OCI-LY3 (cell line): ENCODE data around the gene COLEC11.

Source experiments
- H2AFZ ChIP-seq: fragments of 200-600, 300-600 bp; shearing (Covaris generic); 2 replicates; pipeline ENCODE4 v1.6.0; 2014; ENCODE audit warnings: antibody characterized with exemption, low read depth, low read length
- H3K27ac ChIP-seq: fragments of 200-600, 300-600 bp; sonication (generic); 2 replicates; pipeline ENCODE4 v1.5.1; 2014; ENCODE audit warnings: mild to moderate bottlenecking, low read length, moderate library complexity, mixed read lengths
- H3K27me3 ChIP-seq: fragments of 200-600, 300-600 bp; sonication (generic); 2 replicates; pipeline ENCODE4 v1.6.1; 2014; ENCODE audit warnings: low read depth, low read length, mixed read lengths
- H3K36me3 ChIP-seq: fragments of 200-600, 300-600 bp; sonication (generic); replicated peaks from 2 replicates; pipeline ENCODE3; 2014; ENCODE audit warnings: low read depth, low read length, mixed read lengths
- H3K4me1 ChIP-seq: fragments of 300-600, 200-600 bp; sonication (generic); 2 replicates; pipeline ENCODE4 v1.6.1; 2014; ENCODE audit warnings: low read length, mixed read lengths
- H3K4me2 ChIP-seq: fragments of 200-600, 300-600 bp; sonication (generic); 2 replicates; pipeline ENCODE4 v1.6.1; 2014; ENCODE audit warnings: low read length, mixed read lengths
- H3K4me3 ChIP-seq: fragments of 300-600, 200-600 bp; sonication (generic); 2 replicates; pipeline ENCODE4 v1.5.1; 2014; ENCODE audit warnings: antibody characterized with exemption, mild to moderate bottlenecking, low read length, moderate library complexity
- H3K79me2 ChIP-seq: fragments of 300-600, 200-600 bp; shearing (Covaris generic); 2 replicates; pipeline ENCODE4 v1.6.1; 2014; ENCODE audit warnings: mild to moderate bottlenecking, low read length, mixed read lengths
- H3K9ac ChIP-seq: fragments of 300-600, 200-600 bp; shearing (Covaris generic); 2 replicates; pipeline ENCODE4 v1.6.0; 2014; ENCODE audit warnings: mild to moderate bottlenecking, low read length, moderate library complexity
- H3K9me3 ChIP-seq: fragments of 200-600, 300-600 bp; shearing (Covaris generic); 2 replicates; pipeline ENCODE4 v1.6.1; 2014; ENCODE audit warnings: low read length, mixed read lengths; ENCODE audit not compliant: insufficient read depth
- H4K20me1 ChIP-seq: fragments of 200-600, 300-600 bp; sonication (generic); 2 replicates; pipeline ENCODE4 v1.6.1; 2016; ENCODE audit warnings: low read length, mixed read lengths; ENCODE audit not compliant: insufficient read depth
- CTCF ChIP-seq: fragments of 200-600, 300-600 bp; sonication (generic); IDR thresholded peaks from 2 replicates; pipeline ENCODE4 v1.5.1; 2014; ENCODE audit warnings: antibody characterized with exemption, low read length, low read depth
- EZH2phosphoT487 ChIP-seq: fragments of 200-600 bp; shearing (Covaris generic); IDR thresholded peaks from 2 replicates; pipeline ENCODE4 v1.6.1; 2018; ENCODE audit warnings: antibody characterized with exemption, mixed run types, low read depth

COLEC11 gene

GRCh38 chr2:3675687-3676086 lies 80.8 kb downstream of the COLEC11 start:
- TF ChIP-seq CTCF (no peak), EZH2phosphoT487 (no peak)

GRCh38 chr2:3677436-3677835 lies 82.5 kb downstream of the COLEC11 start:
- Histone ChIP-seq H3K9me3 (no peaks in the 10 kb centered on the region), H3K36me3 (no peaks in the 10 kb centered on the region), H2AFZ (no peak overlapping the region), H3K4me2 (no peak overlapping the region), H3K4me3 (no peak overlapping the region), H4K20me1 (no peaks in the 10 kb centered on the region), H3K79me2 (no peaks in the 10 kb centered on the region), H3K9ac (no peak overlapping the region), H3K27ac (no peak overlapping the region), H3K27me3 (no peaks in the 10 kb centered on the region), H3K4me1 (peaks cover 6% of the 10 kb centered on the region)
- TF ChIP-seq EZH2phosphoT487 = no peak
- no peak for TF ChIP-seq CTCF

More at GRCh38 chr2:3675687-3676086, 80.8 kb downstream of the COLEC11 start:
- H3K27me3 ChIP-seq = no peaks in the 10 kb centered on the region
- H3K9ac ChIP-seq = no peak overlapping the region
- no peak overlapping the region for H3K4me3 ChIP-seq
- H3K4me2 ChIP-seq = no peak overlapping the region
- no peaks in the 10 kb centered on the region for H3K4me1 ChIP-seq
- no peak overlapping the region for H3K27ac ChIP-seq
- H4K20me1 ChIP-seq = no peaks in the 10 kb centered on the region
- H2AFZ ChIP-seq = no peak overlapping the region
- no peaks in the 10 kb centered on the region for H3K9me3 ChIP-seq
- no peaks in the 10 kb centered on the region for H3K36me3 ChIP-seq
- no peaks in the 10 kb centered on the region for H3K79me2 ChIP-seq

GRCh38 chr2:3678212-3678611 lies 83.3 kb downstream of the COLEC11 start:
- H3K27me3 ChIP-seq = no peaks in the 10 kb centered on the region
- no peak for TF ChIP-seq CTCF
- no peak for TF ChIP-seq EZH2phosphoT487
- no peaks in the 10 kb centered on the region for H3K9me3 ChIP-seq
- no peak overlapping the region for H3K4me3 ChIP-seq
- H2AFZ ChIP-seq = no peak overlapping the region
- H3K27ac ChIP-seq = no peak overlapping the region
- no peak overlapping the region for H3K9ac ChIP-seq
- H3K4me1 ChIP-seq = peaks cover 6% of the 10 kb centered on the region
- H3K79me2 ChIP-seq = no peaks in the 10 kb centered on the region
- no peaks in the 10 kb centered on the region for H4K20me1 ChIP-seq
- no peaks in the 10 kb centered on the region for H3K36me3 ChIP-seq
- H3K4me2 ChIP-seq = no peak overlapping the region

- Histone ChIP-seq H2AFZ (no peak overlapping the region), H4K20me1 (no peaks in the 10 kb centered on the region), H3K4me1 (peaks cover 6% of the 10 kb centered on the region), H3K27ac (no peak overlapping the region), H3K79me2 (no peaks in the 10 kb centered on the region), H3K27me3 (no peaks in the 10 kb centered on the region), H3K36me3 (no peaks in the 10 kb centered on the region), H3K4me2 (no peak overlapping the region), H3K9ac (no peak overlapping the region), H3K4me3 (no peak overlapping the region), H3K9me3 (no peaks in the 10 kb centered on the region)
- no peak for TF ChIP-seq EZH2phosphoT487
- no peak for TF ChIP-seq CTCF
Observed at GRCh38 chr2:3679180-3679579, 84.3 kb downstream of the COLEC11 start.
